HFF-Myc (cell line): ENCODE data around the gene TSPAN18.

Source experiments
- DNase-seq: peaks from one replicate; pipeline ENCODE4 v3.0.0-alpha.2; 2011; ENCODE audit warnings: low read depth; ENCODE audit errors: extremely low read depth
- H3K4me3 ChIP-seq: replicated peaks from 2 replicates; pipeline ENCODE4 v1.5.1; 2011; ENCODE audit warnings: low read depth, mild to moderate bottlenecking, control low read depth, low read length
- CTCF ChIP-seq: IDR thresholded peaks from 2 replicates; pipeline ENCODE4 v1.5.1; 2012; ENCODE audit warnings: mild to moderate bottlenecking, low read depth, low read length, control low read depth; ENCODE audit errors: missing control alignments

Gene TSPAN18

GRCh38 chr11:44901120-44901633, 174.4 kb downstream of the TSPAN18 start:
- no peak overlapping the region for H3K4me3 ChIP-seq
- TF ChIP-seq CTCF, result no peak
- no peak for DNase-seq

DNA sequence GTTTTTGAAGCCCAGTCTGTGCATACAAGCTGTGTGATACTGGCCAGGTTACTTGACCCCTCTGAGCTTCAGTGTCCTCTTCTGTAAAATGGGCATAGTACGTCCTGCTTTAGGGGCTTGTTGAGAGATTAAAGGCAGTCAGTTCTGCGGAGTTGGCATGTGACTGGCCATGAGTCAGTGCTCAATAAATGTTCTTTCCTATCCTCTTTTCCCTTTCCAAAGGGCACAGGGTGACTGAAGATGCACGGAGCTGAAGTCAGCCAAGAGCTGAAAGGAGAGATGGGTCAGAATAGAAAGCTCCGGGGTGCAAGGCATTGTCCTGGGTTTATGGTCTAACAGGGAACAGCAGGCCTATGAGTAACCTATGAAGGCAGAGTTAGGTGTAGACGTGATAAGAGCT, 175.0 kb downstream of the TSPAN18 start:
- DNase-seq, result no peak
- H3K4me3 ChIP-seq, result no peak overlapping the region
- no peak for TF ChIP-seq CTCF

- H3K4me3 ChIP-seq, result no peak overlapping the region
- DNase-seq, result no peak
- no peak for TF ChIP-seq CTCF
Measured at GRCh38 chr11:44903035-44903434, 176.3 kb downstream of the TSPAN18 start.

DNA sequence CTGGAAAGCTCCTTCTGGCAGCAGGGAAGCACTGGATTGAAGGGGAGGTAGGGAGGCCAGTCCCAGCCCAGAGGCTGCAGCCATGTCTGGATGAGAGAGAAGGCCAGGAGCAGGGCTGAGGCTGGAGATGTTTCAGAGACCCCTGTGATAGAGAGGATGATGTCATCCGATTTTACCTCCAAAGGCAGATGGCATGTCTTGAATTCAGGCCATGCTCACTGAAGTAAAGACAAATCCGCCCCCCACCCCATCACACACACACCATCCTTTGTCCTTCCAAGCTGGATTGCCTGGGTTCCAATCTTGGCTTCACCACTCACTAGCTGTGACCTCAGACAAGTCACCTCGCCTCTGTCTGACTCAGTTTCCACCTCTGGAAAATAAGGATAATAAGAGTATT, 176.8 kb downstream of the TSPAN18 start:
- H3K4me3 ChIP-seq, result no peak overlapping the region
- no peak for DNase-seq
- TF ChIP-seq CTCF, result no peak

DNA sequence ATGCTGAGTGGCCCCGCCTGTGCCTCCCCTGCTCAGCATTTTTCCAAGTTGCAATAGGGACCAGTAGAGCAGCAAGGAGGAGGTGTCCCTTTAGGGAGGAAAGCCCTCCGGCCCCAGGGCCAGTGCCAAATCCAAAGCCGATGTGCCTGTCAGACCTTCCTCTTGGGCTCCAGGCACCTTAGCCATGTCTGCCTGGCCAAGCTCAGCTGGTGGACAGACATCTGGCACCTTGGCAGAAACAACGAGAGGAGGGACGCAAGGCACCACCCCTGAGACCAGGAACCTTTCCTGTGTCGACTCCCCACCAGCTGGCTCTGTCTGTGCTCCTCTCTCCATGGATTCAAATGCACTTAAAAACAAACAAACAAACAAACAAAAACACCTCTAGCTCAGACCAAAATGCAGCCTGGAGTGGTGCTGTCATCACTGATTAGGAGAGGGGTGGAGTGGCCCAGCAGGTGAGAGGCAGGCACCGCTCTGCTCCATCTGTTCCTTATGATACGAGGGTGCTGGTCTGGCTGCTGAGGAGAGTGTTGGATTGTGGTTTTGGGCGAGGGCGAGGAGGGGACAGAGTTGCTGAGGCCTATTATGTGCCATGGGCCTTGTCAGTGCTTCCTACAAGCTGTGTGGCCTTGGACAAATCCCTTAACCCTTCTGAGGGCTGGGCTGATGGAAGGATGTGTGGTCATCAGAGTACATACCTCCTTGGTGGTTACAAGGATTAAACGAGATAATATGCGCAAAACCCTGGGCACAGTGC, 177.7 kb downstream of the TSPAN18 start:
- DNase-seq, result no peak
- no peak overlapping the region for H3K4me3 ChIP-seq
- TF ChIP-seq CTCF, result no peak

DNA sequence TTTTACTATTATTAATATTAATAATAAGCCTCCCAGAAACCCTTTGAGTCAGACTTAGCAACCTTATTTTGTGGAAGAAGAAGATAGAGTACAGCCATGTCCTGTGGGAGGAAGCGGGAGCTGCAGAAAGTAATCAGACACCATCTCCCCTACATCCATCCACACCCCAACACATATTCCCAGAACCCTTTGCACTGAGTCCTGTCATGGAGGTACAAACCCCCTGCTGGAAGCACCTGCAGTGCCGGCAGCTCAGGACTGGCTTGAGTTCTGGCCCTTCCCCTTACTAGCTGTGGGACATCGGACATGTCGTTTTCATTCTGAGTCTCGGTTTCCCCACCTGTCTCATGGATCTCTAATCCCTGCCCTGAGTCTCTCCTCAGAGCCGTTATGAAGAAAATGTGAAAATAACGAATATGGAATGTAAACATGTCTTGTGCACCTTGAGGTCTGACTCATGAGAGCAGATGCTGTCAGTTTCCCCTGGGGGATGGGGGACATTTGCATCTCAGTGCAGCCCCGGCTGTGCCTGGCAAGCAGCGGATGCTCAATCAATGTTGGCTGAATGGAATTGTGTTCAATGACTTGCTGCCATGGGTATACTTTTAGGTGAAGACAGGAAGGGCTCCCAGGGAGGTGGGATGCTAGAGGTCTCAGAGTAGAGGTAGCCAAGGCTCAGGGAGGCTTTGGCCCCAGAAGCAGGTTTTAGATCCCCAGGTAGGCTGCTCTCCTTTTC, 178.5 kb downstream of the TSPAN18 start:
- no peak for DNase-seq
- TF ChIP-seq CTCF, result no peak
- no peak overlapping the region for H3K4me3 ChIP-seq
